ENCODE results near the gene DGKQ. TPM values are rescaled to one million over a fixed set of nuclear protein-coding genes. Genes with fewer than 3 reads are reported as not detected.

The DGKQ gene
- total and polyA plus RNA-seq, 2 experiments from 2014 or later, result 4.0 to 22.4 TPM

DNA sequence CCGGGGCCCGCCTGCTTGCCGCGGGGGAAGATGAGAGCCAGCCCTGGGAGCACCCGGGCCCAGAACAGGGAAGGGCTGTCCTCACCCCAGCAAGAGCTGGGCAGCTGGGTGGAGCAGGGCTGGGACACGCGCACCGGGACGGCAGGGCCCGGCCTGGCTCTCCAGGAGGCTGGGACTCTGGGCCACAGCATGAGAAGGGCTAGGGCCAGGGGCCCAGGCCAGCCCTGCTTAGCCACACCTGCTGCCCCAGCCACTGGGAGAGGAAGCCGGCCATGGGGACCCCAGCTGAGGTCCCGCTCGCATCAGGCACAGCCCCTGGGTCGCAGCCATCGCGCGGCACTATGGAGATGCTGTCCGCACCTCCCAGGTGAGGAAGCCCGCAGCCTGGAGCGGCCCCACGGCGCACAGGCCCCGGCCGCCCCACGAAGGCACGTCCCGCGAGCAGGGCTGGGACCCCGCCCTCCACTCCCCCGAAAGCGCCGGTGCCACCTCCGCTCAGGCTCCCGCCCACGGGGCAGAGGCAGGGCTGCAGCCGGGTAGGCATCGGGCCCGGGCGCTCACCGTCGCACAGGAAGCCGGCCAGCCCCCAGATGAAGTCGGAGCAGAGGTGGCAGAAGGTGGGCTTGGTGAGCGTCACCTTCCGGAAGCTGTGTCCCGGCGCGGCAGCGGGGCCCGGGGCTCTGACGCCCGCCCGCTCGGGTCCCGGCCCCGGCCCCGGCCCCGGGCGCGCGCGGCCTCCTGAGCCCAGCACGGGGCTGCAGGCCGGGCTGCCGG lies 531 bp downstream of the DGKQ start (continued):
- TF ChIP-seq, protein P1, sequence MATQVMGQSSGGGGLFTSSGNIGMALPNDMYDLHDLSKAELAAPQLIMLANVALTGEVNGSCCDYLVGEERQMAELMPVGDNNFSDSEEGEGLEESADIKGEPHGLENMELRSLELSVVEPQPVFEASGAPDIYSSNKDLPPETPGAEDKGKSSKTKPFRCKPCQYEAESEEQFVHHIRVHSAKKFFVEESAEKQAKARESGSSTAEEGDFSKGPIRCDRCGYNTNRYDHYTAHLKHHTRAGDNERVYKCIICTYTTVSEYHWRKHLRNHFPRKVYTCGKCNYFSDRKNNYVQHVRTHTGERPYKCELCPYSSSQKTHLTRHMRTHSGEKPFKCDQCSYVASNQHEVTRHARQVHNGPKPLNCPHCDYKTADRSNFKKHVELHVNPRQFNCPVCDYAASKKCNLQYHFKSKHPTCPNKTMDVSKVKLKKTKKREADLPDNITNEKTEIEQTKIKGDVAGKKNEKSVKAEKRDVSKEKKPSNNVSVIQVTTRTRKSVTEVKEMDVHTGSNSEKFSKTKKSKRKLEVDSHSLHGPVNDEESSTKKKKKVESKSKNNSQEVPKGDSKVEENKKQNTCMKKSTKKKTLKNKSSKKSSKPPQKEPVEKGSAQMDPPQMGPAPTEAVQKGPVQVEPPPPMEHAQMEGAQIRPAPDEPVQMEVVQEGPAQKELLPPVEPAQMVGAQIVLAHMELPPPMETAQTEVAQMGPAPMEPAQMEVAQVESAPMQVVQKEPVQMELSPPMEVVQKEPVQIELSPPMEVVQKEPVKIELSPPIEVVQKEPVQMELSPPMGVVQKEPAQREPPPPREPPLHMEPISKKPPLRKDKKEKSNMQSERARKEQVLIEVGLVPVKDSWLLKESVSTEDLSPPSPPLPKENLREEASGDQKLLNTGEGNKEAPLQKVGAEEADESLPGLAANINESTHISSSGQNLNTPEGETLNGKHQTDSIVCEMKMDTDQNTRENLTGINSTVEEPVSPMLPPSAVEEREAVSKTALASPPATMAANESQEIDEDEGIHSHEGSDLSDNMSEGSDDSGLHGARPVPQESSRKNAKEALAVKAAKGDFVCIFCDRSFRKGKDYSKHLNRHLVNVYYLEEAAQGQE (IDR thresholded peaks at IDR 0.05; ENCODE audit: unreplicated experiment), result no peak

DNA sequence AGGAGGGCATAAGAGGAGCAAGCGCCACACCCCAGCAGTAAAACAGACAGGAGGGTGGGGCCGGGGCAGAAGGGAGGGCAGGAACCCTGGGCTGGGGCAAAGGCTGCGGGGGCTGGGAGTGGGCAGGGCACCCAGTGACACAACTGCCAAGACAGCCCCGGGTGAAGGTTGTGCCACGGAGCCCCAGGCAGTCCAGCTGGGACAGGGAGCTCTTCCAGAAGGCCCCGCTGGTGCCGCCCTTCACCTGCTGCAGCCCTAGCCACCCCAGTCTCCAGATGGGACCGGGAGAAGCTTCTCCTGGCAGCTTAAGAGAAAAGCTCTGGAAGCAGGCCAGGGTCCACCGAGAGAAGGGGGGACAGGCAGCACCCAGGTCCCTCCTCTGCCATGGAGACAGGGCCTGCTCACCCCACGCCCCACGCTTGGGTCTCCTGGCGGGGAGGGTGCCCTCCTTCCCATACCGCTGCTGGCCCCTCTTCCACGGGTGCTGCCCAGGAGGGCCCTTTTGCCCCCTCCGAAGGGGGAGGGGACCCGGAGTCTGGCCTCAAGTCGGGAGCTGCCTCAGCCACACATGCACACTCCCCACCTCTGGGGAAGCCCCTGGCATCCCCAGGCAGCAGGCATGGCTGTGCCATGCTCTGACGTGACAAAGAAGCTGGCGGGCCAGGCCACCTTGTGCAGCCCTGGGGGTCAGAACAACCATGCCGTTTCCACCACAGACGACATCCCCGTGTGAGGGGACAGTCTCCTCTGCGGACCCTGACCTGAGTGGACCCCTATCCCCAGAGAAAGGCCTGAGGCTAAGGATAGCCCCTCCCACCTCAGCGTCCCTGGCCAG lies 1.5 kb downstream of the DGKQ start:
- H3K79me2 ChIP-seq (replicated peaks; ENCODE audit: insufficient read depth), result no peaks in the 10 kb centered on the region
- H3K27ac ChIP-seq (ENCODE audit: low read depth), result no peak overlapping the region
- Mint-ChIP-seq H3K27ac (no peak overlapping the region), H3K4me3 (0 out of 3 replicates have a peak overlapping the region, but pooled peaks have one; percentile 54), H3K4me1 (no peaks in the 10 kb centered on the region), H3K9me3 (peaks cover 16% of the 10 kb centered on the region; the same call in 1 of the 3 replicates), H3K27me3 (ENCODE audit: insufficient read depth, low read depth, poor library complexity) (peaks cover 24% of the 10 kb centered on the region), H3K36me3 (ENCODE audit: low read depth) (no peaks in the 10 kb centered on the region)
- ATAC-seq (no peak), DNase-seq (ENCODE audit: low spot score) (no peak)
- H3K4me3 ChIP-seq, result peak overlapping the region; percentile 87
- no peaks in the 10 kb centered on the region for H3K36me3 ChIP-seq (ENCODE audit: insufficient read depth)
- no peak overlapping the region for H2AFZ ChIP-seq
- H3K4me2 ChIP-seq, result peak overlapping the region; percentile 83
- peaks cover 20% of the 10 kb centered on the region; the same call in 1 of the 2 replicates for H3K27me3 ChIP-seq (ENCODE audit: insufficient read depth)
- H4K20me1 ChIP-seq (replicated peaks; ENCODE audit: insufficient read depth), result no peaks in the 10 kb centered on the region
- no peaks in the 10 kb centered on the region for H3K4me1 ChIP-seq (ENCODE audit: insufficient read depth)
- H3F3A ChIP-seq (replicated peaks; ENCODE audit: low read depth), result peaks cover 4% of the 10 kb centered on the region; the same call in 1 of the 2 replicates
- no peaks in the 10 kb centered on the region for H3K9me2 ChIP-seq (ENCODE audit: insufficient read depth)
- TF ChIP-seq EZH2phosphoT487 (IDR thresholded peaks at IDR 0.05; ENCODE audit: unreplicated experiment) (no peak), ZNF114 (CRISPR knock-in tag; IDR thresholded peaks at IDR 0.05) (no peak), POLR2AphosphoS5 (IDR thresholded peaks at IDR 0.05; ENCODE audit: low read depth) (no peak), CREB1 (CRISPR knock-in tag; IDR thresholded peaks at IDR 0.05; ENCODE audit: low read depth) (no peak), JUNB (IDR thresholded peaks at IDR 0.05; ENCODE audit: unreplicated experiment) (no peak), ZNF331 (CRISPR knock-in tag; IDR thresholded peaks at IDR 0.05; ENCODE audit: low read depth) (no peak), EZH2 (IDR thresholded peaks at IDR 0.05; ENCODE audit: low read depth, unreplicated experiment) (no peak)
- TF ChIP-seq, protein P1 (IDR thresholded peaks at IDR 0.05; ENCODE audit: unreplicated experiment), result no peak
- TF ChIP-seq, protein P2, sequence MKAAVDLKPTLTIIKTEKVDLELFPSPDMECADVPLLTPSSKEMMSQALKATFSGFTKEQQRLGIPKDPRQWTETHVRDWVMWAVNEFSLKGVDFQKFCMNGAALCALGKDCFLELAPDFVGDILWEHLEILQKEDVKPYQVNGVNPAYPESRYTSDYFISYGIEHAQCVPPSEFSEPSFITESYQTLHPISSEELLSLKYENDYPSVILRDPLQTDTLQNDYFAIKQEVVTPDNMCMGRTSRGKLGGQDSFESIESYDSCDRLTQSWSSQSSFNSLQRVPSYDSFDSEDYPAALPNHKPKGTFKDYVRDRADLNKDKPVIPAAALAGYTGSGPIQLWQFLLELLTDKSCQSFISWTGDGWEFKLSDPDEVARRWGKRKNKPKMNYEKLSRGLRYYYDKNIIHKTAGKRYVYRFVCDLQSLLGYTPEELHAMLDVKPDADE (IDR thresholded peaks at IDR 0.05), result no peak

Measured in GM23338 (cell line).